ENCODE measurements around the gene TMEM14C.

TMEM14C gene

GRCh38 chr6:10771371-10771894 is 48.6 kb downstream of the TMEM14C start:
- DNase-seq = no peak

- no peak for DNase-seq
Measured at GRCh38 chr6:10778230-10778629, 55.4 kb downstream of the TMEM14C start.

GRCh38 chr6:10779076-10779475 is 56.2 kb downstream of the TMEM14C start:
- DNase-seq = no peak

All from activated naive CD4-positive, alpha-beta T cell (primary cell).